Measurements from ENCODE around the gene KRTAP5-3.
A peak's percentile ranks its signal among the peaks of the same experiment; 100 is the strongest.
"Not testable (repeated sequence)": the region's sequence is repeated elsewhere in the genome, so short reads cannot be mapped to it uniquely, and the experiment has no call there.

The KRTAP5-3 gene, protein sequence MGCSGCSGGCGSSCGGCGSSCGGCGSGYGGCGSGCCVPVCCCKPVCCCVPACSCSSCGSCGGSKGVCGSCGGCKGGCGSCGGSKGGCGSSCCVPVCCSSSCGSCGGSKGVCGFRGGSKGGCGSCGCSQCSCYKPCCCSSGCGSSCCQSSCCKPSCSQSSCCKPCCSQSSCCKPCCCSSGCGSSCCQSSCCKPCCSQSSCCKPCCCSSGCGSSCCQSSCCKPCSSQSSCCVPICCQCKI

DNA sequence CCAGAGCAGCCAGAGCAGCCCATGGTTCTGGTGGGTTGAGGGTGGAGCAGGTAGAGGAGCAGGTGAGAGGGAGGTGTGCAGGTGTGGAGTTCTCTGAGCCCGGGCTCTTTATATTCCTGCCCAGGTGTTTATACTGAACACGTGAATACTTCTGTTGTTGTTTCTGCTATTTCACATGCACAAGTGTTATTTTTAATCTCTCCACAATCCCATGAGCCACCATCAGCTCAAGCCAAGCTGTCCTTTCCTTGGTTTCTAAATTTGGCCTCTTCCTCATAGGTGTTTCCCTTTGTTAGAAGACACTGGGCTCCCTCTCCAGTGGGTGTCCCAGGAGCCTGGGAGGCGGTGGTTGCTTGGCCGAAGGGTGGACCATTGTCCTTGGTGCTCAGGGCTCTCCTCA lies at the start of gene KRTAP5-3:
TSS of gene KRTAP5-3 (minus strand) at position 101 of the 400 bp plus-strand sequence. CDS start at position 23, 78 bp downstream.
- DNase-seq (ENCODE audit: extremely low read depth in 1 of 2, low read depth in 1 of 2) = no peak

DNA sequence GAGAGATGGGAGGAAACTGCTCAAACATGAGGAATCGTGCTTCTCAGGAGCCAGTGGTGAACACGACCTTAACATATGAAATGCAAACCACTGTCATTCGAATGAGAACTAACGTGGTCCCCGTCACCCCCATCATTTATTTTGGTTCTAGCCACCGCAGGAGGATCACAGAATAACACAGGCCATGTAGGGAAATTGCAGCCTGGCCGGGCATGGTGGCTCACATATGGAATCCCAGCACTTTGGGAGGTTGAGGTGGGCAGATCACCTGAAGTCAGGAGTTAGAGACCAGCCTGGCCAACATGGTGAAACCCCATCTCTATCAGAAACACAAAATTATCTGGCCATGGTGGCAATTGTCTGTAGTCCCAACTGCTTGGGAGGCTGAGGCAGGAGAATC lies 48.4 kb upstream of the KRTAP5-3 start:
- DNase-seq (ENCODE audit: extremely low read depth in 1 of 2, low read depth in 1 of 2) = no peak

DNA sequence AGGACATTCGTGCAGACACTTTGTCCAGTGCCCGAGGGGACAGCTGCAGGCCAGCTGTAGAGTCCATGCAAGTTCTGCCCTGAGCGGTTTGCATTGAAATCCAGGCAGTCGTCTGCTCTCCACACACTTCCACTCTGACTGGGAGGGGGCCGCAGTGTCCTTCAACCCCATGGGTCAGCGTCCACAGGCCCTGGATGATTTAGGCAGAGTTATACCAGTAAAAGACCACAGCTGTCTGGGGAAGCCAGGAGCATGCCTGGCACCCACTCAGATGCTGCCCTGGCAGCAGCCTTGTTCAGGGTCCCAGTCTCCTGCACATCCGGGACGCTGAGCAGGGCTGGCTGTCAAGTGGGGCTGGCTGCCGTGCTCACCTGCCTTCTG lies 47.8 kb upstream of the KRTAP5-3 start:
- DNase-seq (ENCODE audit: extremely low read depth in 1 of 2, low read depth in 1 of 2) = no peak

DNA sequence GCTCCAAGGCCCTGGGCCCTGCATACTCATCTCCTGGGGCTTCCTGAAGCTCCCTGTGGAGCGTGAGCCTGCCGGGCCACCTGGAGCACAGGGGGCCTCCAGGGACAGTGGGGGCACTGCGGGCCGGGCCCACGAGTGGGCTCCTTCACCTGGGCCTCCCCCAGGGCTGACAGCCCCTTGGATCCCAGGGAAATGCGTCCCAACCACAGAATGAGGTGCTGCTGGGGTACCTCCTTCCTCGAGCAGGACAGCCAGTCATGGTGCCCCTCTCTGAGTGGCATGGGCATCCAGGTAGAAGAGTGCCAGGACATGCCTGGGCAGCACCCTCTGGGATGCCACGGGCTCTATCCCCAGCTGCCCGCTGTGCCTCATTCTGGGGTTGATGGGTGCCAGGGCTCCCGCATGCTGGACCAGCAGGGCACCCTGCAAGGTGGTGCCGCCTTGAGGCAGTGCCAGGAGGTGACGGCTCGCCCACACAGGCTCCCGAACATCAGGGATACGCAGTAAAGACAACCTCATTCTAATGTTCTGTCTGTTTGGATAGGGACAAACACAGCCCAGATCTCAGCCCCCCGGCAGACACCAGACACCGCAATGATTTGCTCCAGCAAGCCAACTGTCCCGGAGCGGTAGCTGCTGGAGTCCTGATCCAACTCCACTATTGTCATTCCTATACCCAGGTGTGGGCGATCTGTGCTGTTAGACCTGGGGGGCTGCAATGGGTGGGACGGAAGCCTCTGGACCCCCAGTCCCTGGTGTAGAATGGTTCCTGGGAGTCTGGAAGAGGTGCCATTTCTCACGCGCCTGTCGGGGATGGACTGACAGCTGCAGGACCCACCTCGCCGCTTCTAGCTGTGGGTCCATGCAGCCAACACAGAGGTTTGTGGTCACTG lies 47.2 kb upstream of the KRTAP5-3 start:
- no peak for DNase-seq (ENCODE audit: extremely low read depth in 1 of 2, low read depth in 1 of 2)

DNA sequence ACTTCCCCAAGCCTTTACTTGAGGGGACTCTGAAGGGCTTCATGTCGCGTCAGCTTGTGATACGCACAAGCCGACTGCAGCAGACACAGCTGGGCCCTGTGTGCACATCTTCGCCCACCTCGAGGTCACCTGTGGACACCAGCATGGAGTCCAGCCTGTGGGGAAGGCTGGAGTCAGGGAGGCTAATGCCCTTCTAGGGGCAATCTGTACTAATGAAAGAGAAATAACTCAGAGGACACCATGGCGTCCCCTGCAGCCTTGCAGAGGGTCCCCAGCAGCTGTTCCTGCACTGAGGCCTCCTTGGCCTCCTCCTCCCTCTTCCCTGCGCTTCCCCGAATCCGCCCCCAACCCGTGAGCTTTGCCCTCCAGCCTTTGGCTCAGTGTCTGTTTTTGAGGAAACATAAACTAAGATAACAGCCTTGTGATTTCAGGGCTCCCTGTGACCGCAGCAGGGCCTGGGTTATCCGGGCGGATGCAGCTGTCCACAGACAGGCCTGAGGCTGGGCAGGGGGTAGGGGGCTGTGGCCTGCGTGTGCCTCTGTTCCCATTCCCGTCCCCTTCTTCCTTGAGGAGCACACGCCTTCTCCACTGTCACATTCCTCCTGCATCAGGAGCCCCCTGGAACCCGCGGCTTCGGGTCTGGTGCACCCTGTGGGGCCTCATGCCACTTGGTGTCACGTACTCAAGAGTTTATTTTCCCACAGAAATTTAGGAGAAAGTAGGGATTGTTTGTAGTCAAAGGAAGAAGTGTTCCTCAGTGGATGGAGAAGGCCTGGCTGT lies 46.3 kb upstream of the KRTAP5-3 start:
- DNase-seq (ENCODE audit: extremely low read depth in 1 of 2, low read depth in 1 of 2) = no peak

DNA sequence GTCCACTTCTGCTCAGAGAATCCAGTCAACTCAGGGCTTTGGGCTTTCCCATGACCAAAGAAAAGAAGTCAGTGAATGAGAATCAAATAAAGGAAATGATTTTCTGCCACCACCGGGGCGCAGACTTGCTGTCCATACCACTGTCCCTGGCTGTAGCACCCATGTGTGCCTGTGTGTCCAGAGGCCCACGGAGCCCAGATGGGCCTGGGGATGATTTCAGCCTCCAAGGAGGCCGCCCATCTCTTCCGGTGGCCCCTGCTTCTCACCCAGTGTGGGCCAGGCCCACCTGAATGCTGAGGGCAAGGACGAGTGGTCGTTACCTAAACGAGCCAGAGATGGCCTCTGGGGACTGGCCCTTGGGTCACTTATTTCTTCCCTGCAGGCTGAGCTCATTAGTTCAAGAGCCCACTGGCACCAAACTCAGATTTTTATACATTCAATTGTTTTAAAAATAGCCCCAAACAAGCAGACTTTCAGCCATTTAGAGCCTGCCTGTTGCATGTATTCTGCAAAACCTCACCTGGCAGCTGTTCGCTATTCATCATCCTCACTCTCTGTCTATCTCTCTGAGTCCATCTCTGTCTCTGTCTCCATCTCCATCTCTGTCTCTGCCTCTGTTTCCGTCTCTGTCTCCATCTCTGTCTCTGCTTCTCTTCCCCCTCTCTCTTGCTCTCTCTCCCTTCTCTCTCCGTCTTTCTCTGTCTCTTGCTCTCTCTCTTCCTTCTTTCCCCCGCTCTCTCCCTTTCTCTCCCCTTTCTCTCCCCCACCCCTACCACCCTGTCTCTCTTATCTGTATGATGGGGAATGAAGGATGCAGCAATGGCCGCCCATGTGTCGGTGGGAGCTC lies 45.5 kb upstream of the KRTAP5-3 start:
- no peak for DNase-seq (ENCODE audit: extremely low read depth in 1 of 2, low read depth in 1 of 2)

DNA sequence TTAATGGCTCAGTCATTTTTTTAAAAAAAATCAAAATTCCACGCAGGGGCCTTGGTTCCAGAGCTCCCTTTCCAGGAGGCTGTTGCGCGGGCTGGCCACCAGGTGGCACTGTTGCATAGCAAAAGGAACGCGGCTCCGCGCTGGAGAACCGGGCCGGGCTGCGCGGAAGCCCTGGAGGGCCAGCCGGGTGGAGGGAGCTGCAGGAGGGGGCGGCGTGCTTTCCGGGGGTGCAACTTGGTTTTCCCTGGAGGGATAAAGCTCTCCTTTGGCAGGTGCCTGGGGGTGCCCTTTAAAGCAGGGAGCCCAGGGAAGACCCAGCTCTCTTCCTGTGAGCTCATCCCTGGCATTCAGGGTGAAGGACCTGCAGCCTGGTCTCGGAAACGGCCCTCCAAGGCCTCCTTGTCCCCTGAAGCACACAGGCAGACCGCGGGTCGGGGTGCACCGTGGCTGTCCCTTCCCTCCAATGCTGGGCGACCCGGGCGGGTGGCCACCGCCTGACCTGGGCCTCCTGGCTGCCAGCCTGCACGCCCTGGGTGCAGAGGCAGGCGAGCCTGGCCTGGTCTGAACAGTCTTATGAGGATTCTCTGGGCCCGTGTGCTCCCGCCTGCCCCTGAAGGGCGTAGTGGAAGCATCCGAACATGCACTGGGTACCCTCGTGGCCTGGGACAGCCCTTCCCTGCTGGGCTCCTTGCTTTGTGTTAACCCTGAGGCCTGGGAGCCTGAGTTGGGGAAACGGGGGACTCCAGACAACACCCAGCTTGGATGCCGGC lies 44.7 kb upstream of the KRTAP5-3 start:
- DNase-seq (ENCODE audit: extremely low read depth in 1 of 2, low read depth in 1 of 2) = peak; percentile 31 to 49

DNA sequence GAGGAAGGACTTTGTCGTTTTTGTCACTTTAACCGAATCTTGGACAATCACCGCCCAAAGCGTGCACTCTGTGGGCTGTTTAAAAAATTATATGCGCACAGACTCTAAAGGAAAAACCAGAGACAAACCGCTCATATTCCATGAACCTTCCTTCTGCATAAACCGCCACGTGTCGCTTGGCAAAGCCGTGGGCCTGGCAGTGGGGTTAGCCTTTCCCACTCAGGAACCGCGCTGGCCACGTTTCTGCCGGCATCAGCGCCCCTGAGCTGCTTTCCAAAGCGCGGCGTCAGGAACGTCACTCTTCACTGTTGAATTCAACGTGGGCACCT lies 44.1 kb upstream of the KRTAP5-3 start:
- no peak for DNase-seq (ENCODE audit: extremely low read depth in 1 of 2, low read depth in 1 of 2)

DNA sequence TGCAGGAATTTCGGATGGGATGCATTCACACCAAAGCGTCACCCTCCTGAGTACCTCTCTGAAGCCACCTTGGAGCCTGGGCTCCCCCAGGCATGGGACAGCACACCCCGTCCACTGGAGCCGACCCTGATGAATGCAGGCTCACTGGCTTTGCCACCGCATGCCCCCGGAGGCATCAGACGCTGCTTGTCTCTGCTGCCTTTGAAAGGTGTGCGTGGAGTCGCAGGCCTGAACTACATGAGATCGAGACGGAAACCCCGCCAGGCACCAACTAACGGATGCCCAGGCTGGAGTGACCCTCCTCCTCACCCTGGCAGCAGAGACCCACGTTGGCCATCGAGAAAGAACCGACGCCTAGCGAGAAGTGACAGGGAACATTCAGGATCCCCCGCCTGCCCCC lies 43.8 kb upstream of the KRTAP5-3 start:
- no peak for DNase-seq (ENCODE audit: extremely low read depth in 1 of 2, low read depth in 1 of 2)

DNA sequence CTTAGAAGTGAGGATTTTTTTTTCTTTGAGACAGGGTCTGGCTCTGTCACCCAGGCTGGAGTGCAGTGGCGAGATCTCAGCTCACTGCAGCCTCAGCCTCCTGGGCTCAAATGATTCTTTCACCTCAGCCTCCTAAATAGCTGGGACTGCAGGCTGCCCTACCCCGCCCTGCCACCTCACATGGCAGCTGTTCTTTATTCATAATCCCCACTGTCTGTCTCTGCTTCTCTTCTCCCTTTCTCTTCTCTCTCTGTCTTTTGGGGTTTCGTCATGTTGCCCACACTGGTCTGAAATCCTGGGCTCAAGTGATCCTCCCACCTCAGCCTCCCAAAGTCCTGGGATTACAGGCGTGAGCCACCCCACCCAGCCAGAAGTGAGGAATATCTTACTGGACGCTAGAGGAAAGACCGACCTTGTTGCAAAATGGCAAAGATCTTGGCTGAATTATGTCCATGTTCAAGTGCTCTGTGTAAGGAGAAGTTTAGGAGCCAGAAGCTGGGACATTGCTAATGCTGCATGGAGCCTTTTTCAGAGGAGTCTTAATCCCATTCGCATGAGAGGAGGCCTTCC lies 43.2 kb upstream of the KRTAP5-3 start:
- no peak for DNase-seq (ENCODE audit: extremely low read depth in 1 of 2, low read depth in 1 of 2)

DNA sequence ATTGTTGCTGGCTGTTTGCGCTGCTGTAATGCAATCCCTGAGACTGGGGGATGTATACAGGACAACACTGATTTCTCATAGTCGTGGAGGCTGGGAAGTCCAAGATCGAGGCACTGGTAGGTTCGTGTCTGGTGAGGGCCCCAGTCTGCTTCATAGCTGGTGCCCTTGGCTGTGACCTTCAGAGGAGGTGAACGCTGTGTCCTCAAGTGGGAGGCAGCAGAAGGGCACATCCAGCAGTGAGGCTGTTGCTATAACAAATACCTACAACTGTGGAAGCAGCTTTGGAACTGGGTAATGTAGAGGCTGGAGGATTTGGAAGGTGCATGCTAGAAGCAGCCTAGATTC lies 42.6 kb upstream of the KRTAP5-3 start:
- no peak for DNase-seq (ENCODE audit: extremely low read depth in 1 of 2, low read depth in 1 of 2)

DNA sequence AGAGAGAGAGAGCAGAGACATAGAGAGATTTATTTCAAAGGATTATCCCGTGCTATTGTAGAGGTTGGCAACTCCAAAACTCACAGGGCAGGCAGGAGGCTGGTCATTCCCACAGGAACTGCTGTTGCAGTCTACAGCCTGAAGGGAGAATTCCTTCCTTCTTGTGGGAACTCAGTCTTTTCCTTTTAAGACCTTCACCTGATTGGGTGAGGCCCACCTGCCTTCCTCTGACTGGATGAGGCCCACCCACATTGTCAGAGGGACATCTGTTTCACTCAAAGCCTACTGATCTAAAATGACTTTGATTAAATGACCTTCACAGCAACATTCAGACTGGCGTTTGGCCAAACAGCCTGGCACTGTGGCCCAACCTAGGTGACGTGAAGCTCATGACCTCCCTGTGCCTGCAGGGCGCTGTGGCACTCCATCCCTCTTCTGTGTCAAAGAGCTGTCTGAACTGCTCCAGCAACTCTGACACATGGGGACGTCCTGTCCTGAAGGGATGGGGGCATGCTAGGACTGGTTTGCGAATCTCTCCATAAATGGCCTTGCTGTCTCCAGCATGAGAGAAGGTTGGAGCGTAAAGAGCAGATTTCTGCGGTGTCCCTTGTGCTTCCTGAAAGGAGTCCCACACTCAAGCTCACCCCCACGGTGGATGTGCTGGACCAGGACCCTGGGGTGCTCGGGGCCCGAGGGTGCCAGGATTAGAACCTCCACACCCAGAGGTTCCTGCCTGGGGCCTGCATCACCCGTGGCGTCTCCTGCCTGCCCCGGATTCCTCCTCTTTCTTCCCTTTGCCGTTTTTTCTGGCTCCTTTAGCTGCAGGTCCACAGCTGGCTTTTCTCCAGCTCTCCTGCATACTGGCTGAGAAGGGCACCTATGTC lies 42.0 kb upstream of the KRTAP5-3 start:
- DNase-seq (ENCODE audit: extremely low read depth in 1 of 2, low read depth in 1 of 2) = no peak

DNA sequence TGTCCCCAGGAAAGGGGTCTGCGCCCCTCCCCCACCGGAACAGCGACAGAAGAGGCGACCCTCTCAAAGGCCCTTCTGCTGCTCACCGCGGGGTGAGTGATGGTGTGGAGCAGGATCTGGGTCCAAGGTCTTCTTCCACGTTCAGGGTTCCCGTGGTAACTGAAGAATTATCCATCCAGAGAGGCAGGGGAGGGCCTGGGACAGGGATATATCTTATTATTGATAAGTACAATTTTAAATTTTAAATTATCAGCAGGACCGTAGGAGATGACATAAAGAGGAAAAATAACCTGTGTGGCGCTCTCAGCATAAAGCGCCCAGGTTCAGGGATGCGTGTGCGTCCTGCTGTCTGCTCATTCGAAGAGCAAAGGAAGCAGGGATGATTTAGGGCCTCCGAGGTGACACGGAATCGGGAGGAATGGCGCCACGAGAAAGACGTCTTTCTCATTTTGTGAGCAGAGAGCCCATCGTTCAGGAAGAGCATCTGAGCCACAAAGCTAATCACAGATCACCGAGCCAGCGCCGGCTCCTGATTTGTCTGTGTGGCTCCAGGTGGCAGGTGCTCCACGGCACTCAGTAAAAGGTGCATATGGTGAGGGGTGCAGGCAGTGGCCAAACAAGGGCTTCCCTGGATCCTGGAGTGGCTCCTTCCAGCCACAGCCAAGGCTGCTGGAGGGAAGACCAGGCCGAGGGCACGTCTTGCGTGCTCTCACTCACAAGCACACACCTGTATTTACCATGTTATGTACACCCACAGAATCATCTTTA lies 40.6 kb upstream of the KRTAP5-3 start:
- DNase-seq (ENCODE audit: extremely low read depth in 1 of 2, low read depth in 1 of 2) = no peak

DNA sequence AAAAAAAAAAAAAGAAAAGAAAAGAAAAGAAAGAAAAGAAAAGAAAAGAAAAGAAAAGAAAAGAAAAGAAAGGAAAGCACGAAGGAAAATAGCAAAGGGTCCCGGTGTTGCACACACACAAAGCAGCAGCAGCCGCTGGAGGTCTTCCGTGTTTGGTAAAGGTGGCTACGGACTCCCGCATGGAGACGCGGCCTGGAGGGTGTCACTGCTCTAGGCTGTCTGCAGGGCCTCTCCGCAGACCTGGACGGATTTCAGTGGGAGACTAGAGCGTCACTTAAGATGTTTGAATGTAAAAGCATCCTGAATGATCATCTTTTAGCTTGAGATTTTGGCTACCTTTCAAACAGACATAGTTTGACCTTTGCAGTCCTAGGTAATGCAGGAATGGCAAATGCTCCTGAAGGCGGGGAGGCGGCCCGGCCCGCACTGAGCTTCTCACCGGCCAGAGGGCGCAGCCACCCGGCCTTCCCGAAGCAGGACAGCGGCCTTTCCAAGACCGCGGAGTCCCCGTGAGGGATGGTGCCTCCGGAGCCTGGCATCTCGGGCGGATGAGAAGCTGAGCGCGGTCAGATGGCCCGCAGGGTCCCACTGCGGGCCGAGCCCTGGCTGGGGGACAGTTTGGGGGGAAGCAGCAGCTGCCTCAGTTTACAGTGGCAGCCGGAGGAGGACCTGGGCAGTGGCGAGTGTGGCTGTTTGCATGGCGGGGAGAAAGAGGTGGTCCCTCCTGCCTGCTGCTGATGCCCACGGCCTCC lies 39.8 kb upstream of the KRTAP5-3 start:
- no peak for DNase-seq (ENCODE audit: extremely low read depth in 1 of 2, low read depth in 1 of 2)

DNA sequence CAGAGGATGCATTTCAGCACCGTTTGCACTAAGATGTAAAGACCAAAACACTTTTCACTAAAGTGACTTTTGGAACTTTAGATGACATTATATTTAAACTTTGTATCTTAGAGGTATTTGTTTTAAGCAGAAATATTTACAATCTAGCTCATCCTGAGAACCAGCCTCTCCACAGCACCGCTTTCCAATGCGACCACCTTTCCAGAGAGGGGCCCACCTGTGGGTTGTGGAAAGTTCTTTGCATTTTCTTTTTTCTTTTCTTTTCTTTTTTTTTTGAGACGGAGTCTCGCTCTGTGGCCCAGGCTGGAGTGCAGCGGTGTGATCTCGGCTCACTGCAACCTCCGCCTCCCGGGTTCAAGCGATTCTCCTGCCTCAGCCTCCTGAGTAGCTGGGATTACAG lies 38.3 kb upstream of the KRTAP5-3 start:
- DNase-seq (ENCODE audit: extremely low read depth in 1 of 2, low read depth in 1 of 2) = not testable (repeated sequence)

DNA sequence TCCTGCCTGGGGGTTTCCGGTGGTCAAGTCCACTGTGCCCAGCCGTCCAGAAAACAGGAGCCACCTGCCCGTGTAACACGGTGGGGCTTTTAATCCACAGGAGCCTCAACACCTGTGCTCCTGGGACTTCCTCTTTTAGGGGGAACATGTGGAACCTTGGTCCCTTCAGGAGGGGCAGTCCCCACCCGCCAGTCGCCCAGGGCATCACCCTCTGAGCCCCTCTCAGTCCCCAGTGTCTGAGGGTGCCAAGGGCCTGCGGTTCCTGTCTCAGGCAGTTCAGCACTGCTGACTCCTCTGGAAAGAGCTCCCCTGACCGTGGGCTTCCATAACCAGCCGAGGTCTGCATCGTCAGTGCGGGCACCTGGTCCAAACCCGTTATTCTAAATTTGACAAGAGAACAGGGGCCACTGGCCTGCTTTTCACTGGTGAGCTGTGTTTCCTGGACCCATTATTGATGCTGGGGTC lies 37.1 kb upstream of the KRTAP5-3 start:
- no peak for DNase-seq (ENCODE audit: extremely low read depth in 1 of 2, low read depth in 1 of 2)

DNA sequence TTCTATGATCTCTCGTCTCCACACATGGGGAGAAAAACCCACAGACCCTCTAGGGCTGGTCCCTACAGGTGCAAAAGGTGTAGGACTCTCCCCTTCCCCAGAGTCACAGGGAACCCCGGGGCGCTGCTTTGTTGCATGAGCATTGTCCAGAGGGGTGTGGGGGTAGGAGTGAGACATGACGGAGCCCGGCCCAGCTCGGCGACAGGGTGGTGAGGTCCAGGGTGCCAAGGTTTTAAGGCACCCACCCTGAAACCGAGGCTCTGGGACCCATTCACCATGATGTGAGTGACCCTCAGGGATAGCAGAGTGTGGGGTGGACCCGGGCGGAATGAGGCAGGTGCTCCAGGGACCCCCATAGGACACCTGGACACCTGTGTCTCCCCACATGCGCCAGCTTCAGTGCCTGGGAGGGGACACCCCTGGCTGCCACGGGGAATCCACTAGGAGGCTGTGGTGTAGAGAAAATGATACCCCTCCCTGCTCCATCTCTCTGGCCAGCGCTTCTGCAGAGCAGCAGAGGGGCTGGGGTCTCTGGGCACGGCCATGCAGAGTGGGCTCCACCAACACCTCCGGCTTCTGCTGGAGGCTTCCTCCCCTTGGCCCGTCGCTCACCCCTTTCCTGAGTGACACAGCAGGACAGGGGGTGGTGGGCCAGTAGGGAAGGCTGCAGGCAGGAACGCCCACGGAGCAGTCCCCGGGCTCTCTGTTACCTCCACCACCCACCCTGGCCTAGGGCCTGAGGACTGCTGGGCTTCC lies 36.5 kb upstream of the KRTAP5-3 start:
- no peak for DNase-seq (ENCODE audit: extremely low read depth in 1 of 2, low read depth in 1 of 2)
